Gastroesophageal sphincter (tissue), 4 donors: ENCODE results near the gene CAVIN2. TPM values are rescaled to one million over a fixed set of nuclear protein-coding genes. Genes with fewer than 3 reads are reported as not detected.

Experiments
- ATAC-seq: fragments of 150-250 bp; one replicate; pipeline ENCODE4 v1.9.1; 2016; ENCODE audit warnings: mild to moderate bottlenecking, moderate library complexity
- H3K27ac ChIP-seq, 4 donors: fragments of 200-600 bp; sonication (generic) in 3 of 4; 1 replicate in 3 of 4; 2 replicates in 1 of 4; pipeline ENCODE4 v1.5.1; 2016 to 2019
- H3K27me3 ChIP-seq: fragments of 200-600 bp; sonication (generic); one replicate; pipeline ENCODE4 v1.5.1; 2019
- H3K36me3 ChIP-seq, 2 donors: fragments of 200-600 bp; sonication (generic); one replicate each; pipeline ENCODE4 v1.5.1; 2019; ENCODE audit warnings: control low read depth in 1 of 2
- H3K4me1 ChIP-seq, 3 donors: fragments of 200-600 bp; sonication (generic); 1 replicate in 2 of 3; 2 replicates in 1 of 3; pipeline ENCODE4 v1.5.1; 2016 to 2019; ENCODE audit warnings: control low read depth in 2 of 3
- H3K4me3 ChIP-seq, 2 donors: fragments of 200-600 bp; sonication (generic); one replicate each; pipeline ENCODE4 v1.5.1; 2019; ENCODE audit warnings: mild to moderate bottlenecking in 1 of 2, moderate library complexity in 1 of 2
- H3K9me3 ChIP-seq, 3 donors: fragments of 200-600 bp; sonication (generic); one replicate each; pipeline ENCODE4 v1.5.1; 2017 to 2019; ENCODE audit warnings: control low read depth in 2 of 3
- CTCF ChIP-seq, 4 experiments: fragments of 200-600 bp in 2 of 4; fragments of 450-650 bp in 2 of 4; sonication (generic) in 1 of 4; IDR thresholded peaks; one replicate each; pipeline ENCODE4 v1.5.1; 2017 to 2019; ENCODE audit warnings: antibody characterized with exemption in 4 of 4, mild to moderate bottlenecking in 2 of 4, moderate library complexity in 2 of 4
- EP300 ChIP-seq: sonication (generic); formaldehyde crosslinking; IDR thresholded peaks from one replicate; pipeline ENCODE4 v1.6.1; 2017; ENCODE audit warnings: antibody characterized with exemption, mild to moderate bottlenecking
- POLR2A ChIP-seq, 2 donors: fragments of 450-650 bp; IDR thresholded peaks; one replicate each; pipeline ENCODE4 v1.6.1; 2017; ENCODE audit warnings: antibody characterized with exemption in 2 of 2, mild to moderate bottlenecking in 2 of 2, moderate library complexity in 1 of 2
- POLR2AphosphoS5 ChIP-seq: sonication (generic); formaldehyde crosslinking; IDR thresholded peaks from one replicate; pipeline ENCODE4 v1.6.1; 2017; ENCODE audit warnings: antibody characterized with exemption
- WGBS, 2 donors: methylation state at CpG; one replicate each; pipeline ENCODE4 v1.1.5; 2018; ENCODE audit warnings: low coverage in 1 of 2; 5-methylcytosine and 5-hydroxymethylcytosine counted together
- total RNA-seq, 4 donors: library from RNA; depleted of rRNA; stranded (reverse); fragments of >200 nt; gene quantifications; one replicate each; pipeline ENCODE4 v1.1.0, GENCODE V29; 2016

The CAVIN2 gene
- total RNA-seq, 4 donors from 2014 or later, result 72.8 to 192 (median 129) TPM

GRCh38 chr2:191838526-191838925 is 8.4 kb downstream of the CAVIN2 start:
- WGBS, 2 donors, result 86 to 94% methylated on average over 3 to 4 of the region's 4 CpGs
- TF ChIP-seq POLR2AphosphoS5, result no peak
- no peak for TF ChIP-seq CTCF (IDR thresholded peaks at IDR 0.05)
- no peak for TF ChIP-seq EP300
- TF ChIP-seq POLR2A (IDR thresholded peaks at IDR 0.05), result no peak

GRCh38 chr2:191836853-191837769 is 9.8 kb downstream of the CAVIN2 start:
- Histone ChIP-seq H3K4me1 (peaks cover 0 to 66% (median 11%) of the 10 kb centered on the region in 3 donors), H3K9me3 (no peaks in the 10 kb centered on the region), H3K36me3 (peaks cover 0 to 24% of the 10 kb centered on the region in 2 donors), H3K4me3 (no peak overlapping the region), H3K27ac (peak overlapping the region in 3 of 4 donors; percentile 28 to 56 (median 44)), H3K27me3 (no peaks in the 10 kb centered on the region)
- WGBS, 2 donors, result 64 to 68% methylated on average over 6 to 8 of the region's 9 CpGs
- TF ChIP-seq CTCF (IDR thresholded peaks at IDR 0.05) (no peak), POLR2AphosphoS5 (no peak), POLR2A (IDR thresholded peaks at IDR 0.05) (no peak), EP300 (no peak)
- ATAC-seq, result no peak

More at GRCh38 chr2:191838526-191838925, 8.4 kb downstream of the CAVIN2 start:
- Histone ChIP-seq H3K36me3 (peaks cover 0 to 23% of the 10 kb centered on the region in 2 donors), H3K4me3 (no peak overlapping the region), H3K27ac (peak overlapping the region in 1 of 4 donors; percentile 56), H3K4me1 (peaks cover 0 to 67% (median 11%) of the 10 kb centered on the region in 3 donors), H3K9me3 (no peaks in the 10 kb centered on the region), H3K27me3 (no peaks in the 10 kb centered on the region)
- no peak for ATAC-seq

GRCh38 chr2:191836471-191836852 is 10.4 kb downstream of the CAVIN2 start:
- ATAC-seq, result no peak
- no peak overlapping the region for H3K4me3 ChIP-seq
- no peaks in the 10 kb centered on the region for H3K9me3 ChIP-seq
- H3K27me3 ChIP-seq, result no peaks in the 10 kb centered on the region
- peaks cover 0 to 24% of the 10 kb centered on the region in 2 donors for H3K36me3 ChIP-seq
- TF ChIP-seq CTCF (IDR thresholded peaks at IDR 0.05), result no peak
- no peak for TF ChIP-seq POLR2AphosphoS5
- TF ChIP-seq POLR2A (IDR thresholded peaks at IDR 0.05), result no peak
- TF ChIP-seq EP300, result no peak
- H3K4me1 ChIP-seq, result peaks cover 0 to 65% (median 6%) of the 10 kb centered on the region in 3 donors
- H3K27ac ChIP-seq, result peak overlapping the region in 3 of 4 donors; percentile 28 to 56 (median 44)
- WGBS, 2 donors, result 60 to 76% methylated on average over 8 to 11 of the region's 11 CpGs

- 90 to 92% methylated on average over 19 to 24 of the region's 28 CpGs for WGBS, 2 donors
- Histone ChIP-seq H3K27ac (peak overlapping the region in 1 of 4 donors; percentile 44), H3K9me3 (no peaks in the 10 kb centered on the region), H3K4me1 (peaks cover 0 to 62% (median 6%) of the 10 kb centered on the region in 3 donors), H3K27me3 (no peaks in the 10 kb centered on the region), H3K4me3 (no peak overlapping the region), H3K36me3 (peaks cover 0 to 24% of the 10 kb centered on the region in 2 donors)
- no peak for ATAC-seq
- no peak for TF ChIP-seq POLR2A (IDR thresholded peaks at IDR 0.05)
- no peak for TF ChIP-seq EP300
- TF ChIP-seq POLR2AphosphoS5, result no peak
- no peak for TF ChIP-seq CTCF (IDR thresholded peaks at IDR 0.05)
These were observed 11.1 kb downstream of the CAVIN2 start for GRCh38 chr2:191835539-191836350.
